ENCODE data around the gene ZNF396.

The ZNF396 gene

GRCh38 chr18:35386600-35387100 is 9.5 kb upstream of the ZNF396 start:
- H3K4me3 ChIP-seq (ENCODE audit: low read depth, low read length): no peak overlapping the region

DNA sequence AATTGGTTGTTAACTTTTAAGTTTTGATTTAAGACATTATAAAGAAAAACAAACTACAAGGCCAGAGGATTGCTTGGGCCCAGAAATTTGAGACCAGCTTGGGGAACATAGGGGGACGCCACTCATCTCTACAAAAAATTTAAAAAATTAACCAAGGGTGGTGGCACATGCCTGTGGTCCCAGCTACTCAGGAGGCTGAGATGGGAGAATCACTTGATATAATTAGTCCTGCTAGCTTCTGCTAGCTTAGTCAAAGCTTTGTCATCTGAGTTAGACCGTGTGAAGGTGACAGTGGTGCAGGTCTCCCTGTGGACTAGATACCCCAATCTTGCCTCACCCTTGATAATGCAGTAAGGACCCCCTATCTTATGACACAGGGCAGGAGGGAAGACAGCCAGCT is 6.0 kb upstream of the ZNF396 start:
- H3K4me3 ChIP-seq (ENCODE audit: low read depth, low read length): no peak overlapping the region

- H3K4me3 ChIP-seq (ENCODE audit: low read depth, low read length): no peak overlapping the region
Measured at GRCh38 chr18:35379421-35379820, 2.3 kb upstream of the ZNF396 start.

DNA sequence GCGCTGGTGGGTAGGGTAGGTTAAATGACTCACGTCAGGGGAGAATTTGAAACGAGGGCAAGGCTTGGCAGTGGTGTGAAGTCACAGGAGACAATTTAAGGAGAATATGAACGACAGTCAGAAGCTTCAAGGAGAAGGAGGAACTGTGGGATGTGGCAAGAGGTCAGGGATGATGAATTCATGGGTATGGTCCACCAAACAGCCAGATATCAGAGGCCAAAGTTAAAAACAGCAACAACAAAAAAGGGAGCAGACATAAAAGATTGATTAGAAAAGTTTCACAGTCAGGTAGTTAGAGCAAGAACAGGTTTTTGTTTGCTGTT is 1.4 kb upstream of the ZNF396 start:
- no peak overlapping the region for H3K4me3 ChIP-seq (ENCODE audit: low read depth, low read length)

DNA sequence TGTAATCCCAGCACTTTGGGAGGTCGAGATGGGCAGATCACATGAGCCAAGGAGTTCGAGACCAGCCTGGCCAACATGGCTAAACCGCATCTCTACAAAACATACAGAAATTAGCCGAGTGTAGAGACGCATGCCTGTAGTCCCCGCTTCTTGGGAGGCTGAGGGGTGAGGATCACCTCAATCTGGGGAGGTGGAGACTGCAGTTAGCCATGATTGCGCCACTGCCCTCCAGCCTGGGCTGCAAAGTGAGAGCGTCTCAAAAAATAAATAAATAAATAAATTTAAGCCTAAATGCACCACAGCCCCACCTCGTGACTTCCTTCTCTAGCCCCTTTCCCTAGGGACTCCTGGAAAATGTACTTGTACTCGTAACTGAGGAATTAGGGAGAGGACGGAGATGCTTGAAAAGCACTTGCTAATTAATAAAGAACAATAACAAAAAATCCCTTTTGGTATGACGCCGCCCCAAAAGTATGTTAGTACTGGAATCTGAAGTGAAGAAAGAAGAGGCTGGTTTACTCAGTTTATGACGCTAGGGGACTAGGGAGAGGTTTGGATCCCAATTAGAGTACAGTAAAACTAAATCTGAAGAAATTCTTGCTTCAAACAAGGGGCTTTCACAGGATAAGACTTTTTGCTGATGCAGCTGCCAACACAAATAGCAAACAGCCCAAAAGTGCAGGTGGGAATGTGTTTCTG is 887 bp upstream of the ZNF396 start:
- H3K4me3 ChIP-seq (ENCODE audit: low read depth, low read length): no peak overlapping the region

DNA sequence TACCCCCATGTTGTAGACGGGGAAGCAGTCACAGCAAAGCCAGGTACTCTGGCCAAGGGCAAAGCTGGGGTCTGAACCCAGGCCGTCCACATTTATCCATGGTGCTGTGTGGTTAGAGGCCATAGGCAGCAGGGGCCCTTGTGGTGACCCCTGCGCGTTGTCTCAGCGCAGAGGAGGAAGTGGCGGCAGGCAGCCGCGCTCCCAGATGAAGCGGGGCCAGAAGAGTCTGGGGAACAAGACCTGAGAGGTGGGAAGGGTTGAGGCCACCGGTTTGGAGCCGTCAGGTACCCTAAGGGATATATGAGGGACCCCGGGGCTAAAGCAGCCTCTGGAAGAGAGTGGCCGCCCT is 770 bp downstream of the ZNF396 start:
- peak overlapping the region; percentile 71 for H3K4me3 ChIP-seq (ENCODE audit: low read depth, low read length)

DNA sequence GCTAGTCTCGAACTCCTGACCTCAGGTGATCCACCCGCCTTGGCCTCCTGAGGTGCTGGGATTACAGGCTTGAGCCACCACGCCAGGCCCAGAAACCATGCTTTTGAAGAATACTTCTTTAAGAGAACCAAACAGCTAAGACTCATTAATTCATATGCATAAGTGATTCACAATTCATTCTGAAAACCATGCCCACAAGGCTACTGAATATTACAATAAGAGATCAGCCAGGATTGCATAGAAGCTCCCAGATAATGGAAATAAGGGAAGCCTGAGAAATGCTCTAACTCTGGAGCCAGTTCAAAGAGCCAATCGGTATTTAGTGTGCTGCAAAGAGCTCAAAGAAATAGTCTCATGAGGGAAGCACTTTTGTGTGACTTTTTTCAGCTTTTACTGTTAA is 2.4 kb downstream of the ZNF396 start:
- H3K4me3 ChIP-seq (ENCODE audit: low read depth, low read length): no peak overlapping the region

GRCh38 chr18:35371412-35372195 is 5.5 kb downstream of the ZNF396 start:
- no peak overlapping the region for H3K4me3 ChIP-seq (ENCODE audit: low read depth, low read length)

DNA sequence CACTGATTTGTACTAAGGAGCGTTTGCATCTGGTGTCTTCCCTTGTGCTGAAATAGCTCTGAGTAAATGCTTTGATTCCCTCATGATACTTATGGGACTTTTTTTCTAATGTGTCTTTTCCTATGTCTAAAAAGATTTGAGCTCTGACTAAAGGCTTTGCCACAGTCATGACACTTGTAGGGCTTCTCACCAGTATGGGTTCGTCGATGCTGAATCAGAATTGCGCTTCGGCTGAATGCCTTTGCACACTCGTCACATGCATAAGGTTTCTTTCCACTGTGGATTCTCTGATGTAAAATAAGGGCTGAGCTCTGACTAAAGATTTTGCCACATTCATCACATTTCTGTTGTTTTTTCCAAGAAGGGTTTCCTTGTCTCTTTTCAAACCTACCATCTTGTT is 8.0 kb downstream of the ZNF396 start:
- H3K4me3 ChIP-seq (ENCODE audit: low read depth, low read length): no peak overlapping the region

DNA sequence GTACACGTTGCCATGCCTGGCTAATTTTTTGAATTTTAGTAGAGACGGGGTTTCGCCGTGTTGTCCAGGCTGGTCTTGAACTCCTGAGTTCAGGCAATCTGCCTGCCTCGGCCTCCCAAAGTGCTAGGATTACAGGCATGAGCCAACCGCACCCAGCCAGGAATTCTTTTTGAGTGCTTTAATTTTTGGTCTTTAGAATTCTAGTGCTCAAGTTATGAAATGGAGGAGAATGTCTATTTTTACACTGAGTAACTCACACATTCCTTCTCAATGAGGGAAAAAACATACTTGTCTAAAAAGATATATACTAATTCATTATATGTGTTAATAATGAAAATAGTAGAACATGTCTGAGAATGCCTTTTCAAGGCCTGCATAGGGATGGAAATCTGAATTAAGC is 8.5 kb downstream of the ZNF396 start:
- no peak overlapping the region for H3K4me3 ChIP-seq (ENCODE audit: low read depth, low read length)

DNA sequence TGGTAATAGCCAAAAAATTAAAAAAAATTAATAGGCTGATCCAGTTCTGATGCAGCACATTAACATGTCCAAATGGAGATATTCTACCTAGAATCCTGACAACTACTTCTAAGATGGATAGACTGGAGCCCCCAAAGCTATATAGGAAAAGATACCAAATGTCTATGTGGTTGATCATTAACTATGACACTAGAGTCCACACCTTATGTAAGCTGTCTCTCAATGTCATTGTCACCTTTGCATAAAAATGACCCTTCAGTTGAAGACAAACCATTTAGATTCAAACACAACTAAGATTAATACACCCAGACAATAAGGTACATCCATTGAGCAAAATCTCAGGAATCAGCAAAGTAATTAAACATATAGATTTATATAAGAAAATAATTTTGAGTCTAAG is 14.6 kb downstream of the ZNF396 start:
- no peak overlapping the region for H3K4me3 ChIP-seq (ENCODE audit: low read depth, low read length)

- no peak overlapping the region for H3K4me3 ChIP-seq (ENCODE audit: low read depth, low read length)
Measured at GRCh38 chr18:35361570-35362321, 15.4 kb downstream of the ZNF396 start.

DNA sequence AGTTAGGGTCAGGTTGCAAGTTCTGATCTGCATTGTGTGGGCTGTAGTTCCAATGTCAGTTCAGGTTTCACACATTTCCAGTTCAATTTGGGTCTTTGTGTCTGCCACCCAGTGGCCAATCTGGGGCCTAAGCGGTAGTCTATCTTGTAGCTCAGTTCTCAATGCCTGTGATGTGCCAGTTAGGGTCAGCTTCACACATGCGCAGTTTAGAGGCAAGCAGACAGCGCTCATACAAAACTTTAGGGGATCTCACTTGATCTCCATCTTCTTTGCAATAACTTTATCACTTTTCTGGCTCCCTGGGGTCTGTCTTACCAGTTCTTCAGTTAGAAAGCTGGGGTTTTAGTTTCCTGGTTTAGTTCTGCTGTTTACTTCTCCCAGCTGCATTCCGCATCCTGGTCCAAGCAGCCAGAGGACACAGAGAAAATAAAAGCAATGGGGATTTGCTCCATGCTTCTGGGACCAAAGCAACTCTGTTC is 22.0 kb downstream of the ZNF396 start:
- no peak overlapping the region for H3K4me3 ChIP-seq (ENCODE audit: low read depth, low read length)

GRCh38 chr18:35352778-35353177 is 24.4 kb downstream of the ZNF396 start:
- H3K4me3 ChIP-seq (ENCODE audit: low read depth, low read length): no peak overlapping the region

- no peak overlapping the region for H3K4me3 ChIP-seq (ENCODE audit: low read depth, low read length)
Measured at GRCh38 chr18:35352283-35352682, 24.9 kb downstream of the ZNF396 start.

DNA sequence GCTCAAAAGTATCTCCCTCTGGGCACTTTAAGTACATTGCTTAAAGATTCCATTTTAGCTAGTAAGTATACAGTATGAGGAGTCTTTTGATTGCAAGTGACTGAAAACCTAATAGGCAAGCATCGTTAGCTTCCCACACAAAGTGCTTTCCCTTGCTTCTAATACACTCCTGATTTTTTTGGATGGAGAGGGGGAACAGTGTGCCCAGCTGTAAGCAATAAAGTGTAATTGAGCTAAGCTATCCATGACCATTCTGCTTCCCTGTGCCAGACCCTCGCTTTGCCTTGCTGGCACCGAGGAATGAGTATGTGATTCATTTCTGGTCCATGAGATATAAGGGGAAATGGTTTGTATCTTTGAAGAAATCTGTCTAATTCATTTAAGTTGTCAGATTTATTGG is 29.1 kb downstream of the ZNF396 start:
- no peak overlapping the region for H3K4me3 ChIP-seq (ENCODE audit: low read depth, low read length)

DNA sequence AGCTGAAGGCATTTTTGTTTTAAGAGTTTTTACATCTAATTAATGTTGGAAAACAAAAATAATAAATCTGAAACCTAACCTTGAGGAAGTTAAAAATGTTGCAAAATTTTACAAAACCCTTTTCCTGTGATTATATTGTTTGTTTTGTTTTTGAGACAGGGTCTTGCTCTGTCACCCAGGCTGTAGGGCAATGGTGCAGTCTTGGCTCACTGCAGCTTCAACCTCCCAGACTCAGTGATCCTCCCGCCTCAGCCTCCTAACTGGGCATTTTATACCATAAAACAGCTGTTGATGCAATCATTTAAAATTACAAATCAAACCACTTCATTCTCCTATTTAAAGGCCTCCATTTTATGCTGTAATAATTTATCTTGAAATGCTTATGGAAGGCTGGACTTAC is 31.2 kb downstream of the ZNF396 start:
- H3K4me3 ChIP-seq (ENCODE audit: low read depth, low read length): no peak overlapping the region

DNA sequence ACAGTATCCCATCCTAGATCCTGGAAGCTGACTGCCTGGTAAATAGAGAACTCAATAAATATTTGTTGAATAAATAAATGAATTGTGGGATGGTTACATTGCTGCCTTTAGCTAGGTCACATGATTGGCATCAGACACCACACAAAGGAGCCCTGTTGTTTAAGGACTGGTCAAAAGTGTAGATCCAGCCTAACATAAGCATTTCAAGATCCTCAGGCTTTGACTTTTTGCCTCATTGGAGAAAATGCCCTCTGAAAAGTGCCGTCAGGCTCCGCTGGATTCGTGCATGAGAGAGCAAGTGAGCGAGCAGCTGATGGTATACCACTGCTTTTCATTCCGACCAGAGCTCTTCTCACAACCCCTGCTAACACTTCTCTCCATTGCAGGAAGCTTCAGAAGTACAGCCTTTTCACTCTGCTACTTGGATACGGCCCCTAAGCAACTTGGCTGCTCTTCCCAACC is 31.6 kb downstream of the ZNF396 start:
- H3K4me3 ChIP-seq (ENCODE audit: low read depth, low read length): no peak overlapping the region

DNA sequence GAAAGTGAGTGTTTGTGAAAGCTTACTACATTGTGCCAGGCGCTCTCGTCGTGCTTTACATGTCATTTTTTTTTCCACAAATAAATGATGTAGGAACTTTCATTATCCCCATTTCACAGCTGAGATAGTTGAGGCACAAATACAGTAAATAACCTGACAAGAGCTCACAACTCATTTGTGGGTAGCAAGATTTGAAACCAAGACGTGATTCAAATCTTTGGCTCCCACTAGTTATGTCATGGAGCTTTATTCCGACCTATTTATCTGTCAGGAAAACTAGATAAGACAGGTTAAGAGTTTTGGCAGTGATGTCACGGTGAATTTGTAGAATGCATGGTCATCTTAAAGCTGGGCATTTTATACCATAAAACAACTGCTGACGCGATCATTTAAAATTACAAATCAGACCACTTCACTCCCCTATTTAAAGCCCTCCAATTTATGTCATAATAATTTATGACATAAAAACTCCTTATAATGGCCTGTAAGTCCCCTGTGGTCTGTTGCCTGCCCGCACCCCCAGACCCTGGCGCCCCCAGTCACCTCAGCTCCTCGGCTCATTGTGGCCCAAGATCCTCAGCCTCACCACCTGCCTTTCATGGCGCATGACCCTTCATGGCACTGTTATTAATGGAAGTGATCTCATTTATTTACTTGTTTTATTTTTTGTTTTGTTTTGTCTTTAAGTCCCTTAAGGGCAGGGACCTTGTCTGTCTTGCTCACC is 32.2 kb downstream of the ZNF396 start:
- H3K4me3 ChIP-seq (ENCODE audit: low read depth, low read length): peak overlapping the region; percentile 94

GRCh38 chr18:35343936-35344735 is 33.0 kb downstream of the ZNF396 start, which contains the start of gene ZNF24:
Gene ZNF24 (minus strand): TSS chr18:35344420. CDS start chr18:35340650, 3,770 bp downstream.
- peak within 1 kb of the TSS; percentile 94 for H3K4me3 ChIP-seq (ENCODE audit: low read depth, low read length)
